Measurements from ENCODE around the gene GPR161. TPM values are rescaled to one million over a fixed set of nuclear protein-coding genes. Genes with fewer than 3 reads are reported as not detected.

GPR161 gene
- total RNA-seq, 2 experiments from 2014 or later, result 0.15 TPM; not detected in 1

DNA sequence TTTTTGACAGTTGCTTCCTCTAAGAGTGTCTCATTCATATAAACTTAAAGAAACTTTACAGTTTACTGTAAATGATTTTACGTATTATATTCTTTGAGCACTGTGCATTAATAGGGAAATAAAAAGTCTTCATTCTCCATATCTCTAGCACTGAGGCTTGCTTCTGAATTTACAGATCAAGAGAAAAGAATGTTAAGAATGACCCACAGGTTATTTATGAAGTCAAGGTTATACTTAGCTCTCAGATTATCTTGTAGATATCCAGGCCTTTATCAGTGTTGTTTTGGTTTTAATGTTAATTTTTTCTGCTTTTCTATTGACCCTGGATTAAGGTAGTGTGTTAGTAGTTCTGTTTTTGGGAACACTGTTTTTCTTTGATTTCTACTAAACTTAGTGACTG lies 91.4 kb downstream of the GPR161 start:
- no peaks in the 10 kb centered on the region for H3K4me1 ChIP-seq (ENCODE audit: insufficient read depth, low read length, poor library complexity, severe bottlenecking)
- no peak overlapping the region for H2AFZ ChIP-seq (ENCODE audit: low read length)
- no peaks in the 10 kb centered on the region for H3K9me2 ChIP-seq (ENCODE audit: insufficient read depth, low read length)
- TF ChIP-seq EZH2phosphoT487 (IDR thresholded peaks at IDR 0.05; ENCODE audit: borderline replicate concordance, low read depth, low read length), result no peak
- TF ChIP-seq, protein P1, sequence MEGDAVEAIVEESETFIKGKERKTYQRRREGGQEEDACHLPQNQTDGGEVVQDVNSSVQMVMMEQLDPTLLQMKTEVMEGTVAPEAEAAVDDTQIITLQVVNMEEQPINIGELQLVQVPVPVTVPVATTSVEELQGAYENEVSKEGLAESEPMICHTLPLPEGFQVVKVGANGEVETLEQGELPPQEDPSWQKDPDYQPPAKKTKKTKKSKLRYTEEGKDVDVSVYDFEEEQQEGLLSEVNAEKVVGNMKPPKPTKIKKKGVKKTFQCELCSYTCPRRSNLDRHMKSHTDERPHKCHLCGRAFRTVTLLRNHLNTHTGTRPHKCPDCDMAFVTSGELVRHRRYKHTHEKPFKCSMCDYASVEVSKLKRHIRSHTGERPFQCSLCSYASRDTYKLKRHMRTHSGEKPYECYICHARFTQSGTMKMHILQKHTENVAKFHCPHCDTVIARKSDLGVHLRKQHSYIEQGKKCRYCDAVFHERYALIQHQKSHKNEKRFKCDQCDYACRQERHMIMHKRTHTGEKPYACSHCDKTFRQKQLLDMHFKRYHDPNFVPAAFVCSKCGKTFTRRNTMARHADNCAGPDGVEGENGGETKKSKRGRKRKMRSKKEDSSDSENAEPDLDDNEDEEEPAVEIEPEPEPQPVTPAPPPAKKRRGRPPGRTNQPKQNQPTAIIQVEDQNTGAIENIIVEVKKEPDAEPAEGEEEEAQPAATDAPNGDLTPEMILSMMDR (conservative IDR thresholded peaks at IDR 0.05; ENCODE audit: low read length), result no peak
- ChIA-PET POLR2A (interaction anchor here (0.6 to 1.5 kb wide), 2 partner anchors 9 to 65 kb away, joined by 3 read pairs; no protein-coding TSS in a partner anchor), CTCF (ENCODE audit: unreplicated experiment) (no interaction called here)
- no peak overlapping the region for H3K4me3 ChIP-seq (ENCODE audit: low read depth, low read length, poor library complexity, severe bottlenecking)
- intact Hi-C loops (cut with micrococcal nuclease; ENCODE audit: unreplicated experiment), result no loop called here
- H3K27ac ChIP-seq (ENCODE audit: low read depth, low read length, poor library complexity, severe bottlenecking), result no peak overlapping the region
- no peaks in the 10 kb centered on the region for H3K79me2 ChIP-seq (ENCODE audit: insufficient read depth, low read depth, low read length)
- H3K9me3 ChIP-seq (ENCODE audit: low read length), result no peaks in the 10 kb centered on the region; the same call in 1 of the 2 replicates
- no peak for DNase-seq (ENCODE audit: low spot score)
- no peak overlapping the region for H3K4me2 ChIP-seq (ENCODE audit: low read length)
- peaks cover 48% of the 10 kb centered on the region for H3K36me3 ChIP-seq (ENCODE audit: insufficient read depth, low read length)
- no peaks in the 10 kb centered on the region for H4K20me1 ChIP-seq (ENCODE audit: insufficient read depth, low read length)
- BruUV-seq (replicated peaks), result no TSS peak

DNA sequence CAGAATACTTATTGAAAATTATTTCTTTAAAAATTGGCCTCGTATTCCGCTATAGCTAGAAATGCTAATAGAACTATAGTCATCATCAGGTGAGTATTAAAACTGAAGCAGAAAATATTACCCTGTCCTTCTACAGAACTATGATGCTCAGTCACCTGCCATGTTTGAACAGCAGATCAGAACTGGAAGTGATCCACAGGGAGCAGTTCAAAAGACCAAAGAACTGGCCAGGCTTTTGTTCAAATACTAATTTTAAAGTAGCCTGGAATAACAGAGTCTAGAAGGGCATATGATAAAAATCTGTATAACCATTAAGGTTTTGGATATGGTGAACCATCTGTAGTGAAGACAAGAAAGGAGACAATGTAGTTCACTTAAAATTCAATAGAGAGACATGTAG lies 94.4 kb downstream of the GPR161 start:
- no peaks in the 10 kb centered on the region; the same call in 1 of the 2 replicates for H3K9me3 ChIP-seq (ENCODE audit: low read length)
- no peaks in the 10 kb centered on the region for H4K20me1 ChIP-seq (ENCODE audit: insufficient read depth, low read length)
- ChIA-PET POLR2A (no interaction called here), CTCF (ENCODE audit: unreplicated experiment) (no interaction called here)
- H3K79me2 ChIP-seq (ENCODE audit: insufficient read depth, low read depth, low read length), result no peaks in the 10 kb centered on the region
- no peaks in the 10 kb centered on the region for H3K4me1 ChIP-seq (ENCODE audit: insufficient read depth, low read length, poor library complexity, severe bottlenecking)
- no peak overlapping the region for H3K4me3 ChIP-seq (ENCODE audit: low read depth, low read length, poor library complexity, severe bottlenecking)
- no peak overlapping the region for H3K27ac ChIP-seq (ENCODE audit: low read depth, low read length, poor library complexity, severe bottlenecking)
- no peak overlapping the region for H2AFZ ChIP-seq (ENCODE audit: low read length)
- no peak for DNase-seq (ENCODE audit: low spot score)
- no peaks in the 10 kb centered on the region for H3K9me2 ChIP-seq (ENCODE audit: insufficient read depth, low read length)
- H3K36me3 ChIP-seq (ENCODE audit: insufficient read depth, low read length), result peaks cover 43% of the 10 kb centered on the region
- no peak for TF ChIP-seq EZH2phosphoT487 (IDR thresholded peaks at IDR 0.05; ENCODE audit: borderline replicate concordance, low read depth, low read length)
- TF ChIP-seq, protein P1 (conservative IDR thresholded peaks at IDR 0.05; ENCODE audit: low read length), result no peak
- no TSS peak for BruUV-seq (replicated peaks)
- H3K4me2 ChIP-seq (ENCODE audit: low read length), result no peak overlapping the region
- intact Hi-C loops (cut with micrococcal nuclease; ENCODE audit: unreplicated experiment), result no loop called here

DNA sequence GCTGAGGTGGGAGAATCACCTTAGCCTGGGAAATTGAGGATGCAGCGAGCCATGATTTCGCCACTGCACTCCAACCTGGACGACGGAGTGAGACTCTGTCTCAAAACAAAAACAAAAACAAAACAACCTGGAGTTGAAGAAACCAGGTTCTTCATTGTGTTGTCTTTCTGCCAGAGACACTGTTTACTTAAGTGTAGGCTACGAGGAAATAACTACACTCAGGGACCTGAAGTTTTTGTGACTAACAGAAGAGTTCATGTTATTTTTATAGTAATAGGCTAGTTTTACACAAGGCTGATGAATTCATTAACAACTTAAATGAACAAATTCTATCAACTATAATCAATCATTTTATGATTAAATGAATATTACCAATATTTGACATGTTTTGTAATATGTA lies 101.4 kb downstream of the GPR161 start:
- TF ChIP-seq EZH2phosphoT487 (IDR thresholded peaks at IDR 0.05; ENCODE audit: borderline replicate concordance, low read depth, low read length), result no peak
- TF ChIP-seq, protein P1 (conservative IDR thresholded peaks at IDR 0.05; ENCODE audit: low read length), result no peak
- Histone ChIP-seq H3K9me3 (ENCODE audit: low read length) (no peaks in the 10 kb centered on the region), H3K4me1 (ENCODE audit: insufficient read depth, low read length, poor library complexity, severe bottlenecking) (peaks cover 4% of the 10 kb centered on the region), H4K20me1 (ENCODE audit: insufficient read depth, low read length) (no peaks in the 10 kb centered on the region), H3K9me2 (ENCODE audit: insufficient read depth, low read length) (no peaks in the 10 kb centered on the region), H3K4me2 (ENCODE audit: low read length) (no peak overlapping the region), H3K36me3 (ENCODE audit: insufficient read depth, low read length) (no peaks in the 10 kb centered on the region), H3K79me2 (ENCODE audit: insufficient read depth, low read depth, low read length) (no peaks in the 10 kb centered on the region), H3K4me3 (ENCODE audit: low read depth, low read length, poor library complexity, severe bottlenecking) (no peak overlapping the region), H2AFZ (ENCODE audit: low read length) (no peak overlapping the region), H3K27ac (ENCODE audit: low read depth, low read length, poor library complexity, severe bottlenecking) (no peak overlapping the region)
- no TSS peak for BruUV-seq (replicated peaks)
- POLR2A ChIA-PET, result interaction anchor here (1.4 kb wide), 1 partner anchor 9 kb away, joined by 3 read pairs; no protein-coding TSS in a partner anchor
- intact Hi-C loops (cut with micrococcal nuclease; ENCODE audit: unreplicated experiment), result no loop called here
- DNase-seq (ENCODE audit: low spot score), result no peak
- CTCF ChIA-PET (ENCODE audit: unreplicated experiment), result no interaction called here
